CD4-positive, alpha-beta T cell treated with Interleukin-4 for 1 hour (primary cell): Measurements from ENCODE around the gene CD226.

Experiments
- DNase-seq, 2 donors: peaks; one replicate each; pipeline ENCODE4 v3.0.0-alpha.2; 2020 to 2022

CD226 gene

GRCh38 chr18:69804776-69805501, 142.7 kb downstream of the CD226 start:
- DNase-seq: no peak
